ENCODE measurements around the gene TSPAN1. TPM values are rescaled to one million over a fixed set of nuclear protein-coding genes. Genes with fewer than 3 reads are reported as not detected.
A peak's percentile ranks its signal among the peaks of the same experiment; 100 is the strongest.

The TSPAN1 gene
- total and polyA plus RNA-seq, 2 of the 13 experiments (the other 11 are each of a cell fraction or from before 2014, with no cell fraction given) = 1.7 to 2.9 TPM

DNA sequence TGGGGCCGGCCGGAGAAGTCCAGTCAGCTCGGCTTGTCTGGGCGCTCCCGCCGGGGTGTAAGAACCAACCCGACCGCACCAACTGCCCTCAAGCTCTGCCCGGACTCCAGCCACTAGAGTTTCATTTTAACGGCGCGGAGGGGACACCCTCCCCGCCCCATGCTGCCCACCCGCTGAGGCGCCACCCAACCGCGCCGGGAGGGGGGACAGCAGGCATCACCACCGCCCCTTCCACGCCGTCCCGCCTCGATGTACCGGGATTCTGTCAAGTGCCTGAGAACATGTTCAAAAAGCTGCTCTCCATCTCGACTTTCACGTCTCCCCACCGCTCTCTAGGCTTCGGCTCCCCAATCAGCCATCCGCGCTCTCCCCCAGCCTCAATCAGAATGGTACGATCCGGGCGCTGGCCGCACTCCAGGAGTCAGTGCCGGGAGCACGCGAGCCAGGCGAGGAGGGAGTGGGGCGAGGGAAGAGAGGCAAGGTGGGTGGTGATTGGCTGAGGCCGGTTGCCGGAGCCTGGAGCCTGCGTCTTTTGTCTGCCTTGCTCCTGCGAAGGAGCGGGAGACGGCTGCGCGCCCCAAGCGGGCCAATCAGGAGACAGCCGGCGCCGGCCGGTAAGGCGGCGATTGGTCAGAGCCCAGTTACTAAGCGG, 42.2 kb upstream of the TSPAN1 start, which contains the start of gene PIK3R3 (continued):
- TF ChIP-seq ZNF383 (CRISPR knock-in tag; IDR thresholded peaks at IDR 0.05; ENCODE audit: borderline replicate concordance) (no peak), ZNF253 (CRISPR knock-in tag; IDR thresholded peaks at IDR 0.05; ENCODE audit: borderline replicate concordance) (peak; percentile 75), ZNF782 (CRISPR knock-in tag; IDR thresholded peaks at IDR 0.05; ENCODE audit: borderline replicate concordance) (peak; percentile 67), ZFP36 (IDR thresholded peaks at IDR 0.05; ENCODE audit: borderline replicate concordance, low read depth, low read length, partially characterized antibody) (no peak), SKI (IDR thresholded peaks at IDR 0.05; ENCODE audit: partially characterized antibody) (no peak), NR2F2 (IDR thresholded peaks at IDR 0.05; ENCODE audit: borderline replicate concordance, low read depth) (no peak; the same call in 1 of the 2 replicates), NPAS2 (CRISPR knock-in tag; IDR thresholded peaks at IDR 0.05; ENCODE audit: borderline replicate concordance) (no peak), HNF4A (CRISPR knock-in tag; IDR thresholded peaks at IDR 0.05) (no peak), NONO (IDR thresholded peaks at IDR 0.05) (peak; percentile 98; the same call in 1 of the 2 replicates), NONO (CRISPR knock-in tag; conservative IDR thresholded peaks at IDR 0.05) (peak; percentile 96), GATAD1 (CRISPR knock-in tag; IDR thresholded peaks at IDR 0.05) (peak; percentile 79), CREB1 (IDR thresholded peaks at IDR 0.05) (peak; percentile 72; the same call in 1 of the 2 replicates), CREB1 (CRISPR knock-in tag; IDR thresholded peaks at IDR 0.05) (peak; percentile 90), ZNF678 (CRISPR knock-in tag; IDR thresholded peaks at IDR 0.05) (no peak), POLR2AphosphoS2 (IDR thresholded peaks at IDR 0.05; ENCODE audit: low read depth, low read length) (no peak), RAD21 (CRISPR knock-in tag; IDR thresholded peaks at IDR 0.05) (no peak), SCMH1 (CRISPR knock-in tag; IDR thresholded peaks at IDR 0.05; ENCODE audit: borderline replicate concordance) (no peak), SIX4 (CRISPR knock-in tag; IDR thresholded peaks at IDR 0.05) (peak; percentile 53; the same call in 1 of the 2 replicates)
- TF ChIP-seq, protein P1, sequence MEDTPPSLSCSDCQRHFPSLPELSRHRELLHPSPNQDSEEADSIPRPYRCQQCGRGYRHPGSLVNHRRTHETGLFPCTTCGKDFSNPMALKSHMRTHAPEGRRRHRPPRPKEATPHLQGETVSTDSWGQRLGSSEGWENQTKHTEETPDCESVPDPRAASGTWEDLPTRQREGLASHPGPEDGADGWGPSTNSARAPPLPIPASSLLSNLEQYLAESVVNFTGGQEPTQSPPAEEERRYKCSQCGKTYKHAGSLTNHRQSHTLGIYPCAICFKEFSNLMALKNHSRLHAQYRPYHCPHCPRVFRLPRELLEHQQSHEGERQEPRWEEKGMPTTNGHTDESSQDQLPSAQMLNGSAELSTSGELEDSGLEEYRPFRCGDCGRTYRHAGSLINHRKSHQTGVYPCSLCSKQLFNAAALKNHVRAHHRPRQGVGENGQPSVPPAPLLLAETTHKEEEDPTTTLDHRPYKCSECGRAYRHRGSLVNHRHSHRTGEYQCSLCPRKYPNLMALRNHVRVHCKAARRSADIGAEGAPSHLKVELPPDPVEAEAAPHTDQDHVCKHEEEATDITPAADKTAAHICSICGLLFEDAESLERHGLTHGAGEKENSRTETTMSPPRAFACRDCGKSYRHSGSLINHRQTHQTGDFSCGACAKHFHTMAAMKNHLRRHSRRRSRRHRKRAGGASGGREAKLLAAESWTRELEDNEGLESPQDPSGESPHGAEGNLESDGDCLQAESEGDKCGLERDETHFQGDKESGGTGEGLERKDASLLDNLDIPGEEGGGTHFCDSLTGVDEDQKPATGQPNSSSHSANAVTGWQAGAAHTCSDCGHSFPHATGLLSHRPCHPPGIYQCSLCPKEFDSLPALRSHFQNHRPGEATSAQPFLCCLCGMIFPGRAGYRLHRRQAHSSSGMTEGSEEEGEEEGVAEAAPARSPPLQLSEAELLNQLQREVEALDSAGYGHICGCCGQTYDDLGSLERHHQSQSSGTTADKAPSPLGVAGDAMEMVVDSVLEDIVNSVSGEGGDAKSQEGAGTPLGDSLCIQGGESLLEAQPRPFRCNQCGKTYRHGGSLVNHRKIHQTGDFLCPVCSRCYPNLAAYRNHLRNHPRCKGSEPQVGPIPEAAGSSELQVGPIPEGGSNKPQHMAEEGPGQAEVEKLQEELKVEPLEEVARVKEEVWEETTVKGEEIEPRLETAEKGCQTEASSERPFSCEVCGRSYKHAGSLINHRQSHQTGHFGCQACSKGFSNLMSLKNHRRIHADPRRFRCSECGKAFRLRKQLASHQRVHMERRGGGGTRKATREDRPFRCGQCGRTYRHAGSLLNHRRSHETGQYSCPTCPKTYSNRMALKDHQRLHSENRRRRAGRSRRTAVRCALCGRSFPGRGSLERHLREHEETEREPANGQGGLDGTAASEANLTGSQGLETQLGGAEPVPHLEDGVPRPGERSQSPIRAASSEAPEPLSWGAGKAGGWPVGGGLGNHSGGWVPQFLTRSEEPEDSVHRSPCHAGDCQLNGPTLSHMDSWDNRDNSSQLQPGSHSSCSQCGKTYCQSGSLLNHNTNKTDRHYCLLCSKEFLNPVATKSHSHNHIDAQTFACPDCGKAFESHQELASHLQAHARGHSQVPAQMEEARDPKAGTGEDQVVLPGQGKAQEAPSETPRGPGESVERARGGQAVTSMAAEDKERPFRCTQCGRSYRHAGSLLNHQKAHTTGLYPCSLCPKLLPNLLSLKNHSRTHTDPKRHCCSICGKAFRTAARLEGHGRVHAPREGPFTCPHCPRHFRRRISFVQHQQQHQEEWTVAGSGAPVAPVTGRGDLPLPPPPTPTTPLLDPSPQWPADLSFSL (CRISPR knock-in tag; IDR thresholded peaks at IDR 0.05) = no peak
- TF ChIP-seq, protein P2, sequence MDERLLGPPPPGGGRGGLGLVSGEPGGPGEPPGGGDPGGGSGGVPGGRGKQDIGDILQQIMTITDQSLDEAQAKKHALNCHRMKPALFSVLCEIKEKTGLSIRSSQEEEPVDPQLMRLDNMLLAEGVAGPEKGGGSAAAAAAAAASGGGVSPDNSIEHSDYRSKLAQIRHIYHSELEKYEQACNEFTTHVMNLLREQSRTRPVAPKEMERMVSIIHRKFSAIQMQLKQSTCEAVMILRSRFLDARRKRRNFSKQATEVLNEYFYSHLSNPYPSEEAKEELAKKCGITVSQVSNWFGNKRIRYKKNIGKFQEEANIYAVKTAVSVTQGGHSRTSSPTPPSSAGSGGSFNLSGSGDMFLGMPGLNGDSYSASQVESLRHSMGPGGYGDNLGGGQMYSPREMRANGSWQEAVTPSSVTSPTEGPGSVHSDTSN (CRISPR knock-in tag; IDR thresholded peaks at IDR 0.05) = no peak
- TF ChIP-seq, protein P3, sequence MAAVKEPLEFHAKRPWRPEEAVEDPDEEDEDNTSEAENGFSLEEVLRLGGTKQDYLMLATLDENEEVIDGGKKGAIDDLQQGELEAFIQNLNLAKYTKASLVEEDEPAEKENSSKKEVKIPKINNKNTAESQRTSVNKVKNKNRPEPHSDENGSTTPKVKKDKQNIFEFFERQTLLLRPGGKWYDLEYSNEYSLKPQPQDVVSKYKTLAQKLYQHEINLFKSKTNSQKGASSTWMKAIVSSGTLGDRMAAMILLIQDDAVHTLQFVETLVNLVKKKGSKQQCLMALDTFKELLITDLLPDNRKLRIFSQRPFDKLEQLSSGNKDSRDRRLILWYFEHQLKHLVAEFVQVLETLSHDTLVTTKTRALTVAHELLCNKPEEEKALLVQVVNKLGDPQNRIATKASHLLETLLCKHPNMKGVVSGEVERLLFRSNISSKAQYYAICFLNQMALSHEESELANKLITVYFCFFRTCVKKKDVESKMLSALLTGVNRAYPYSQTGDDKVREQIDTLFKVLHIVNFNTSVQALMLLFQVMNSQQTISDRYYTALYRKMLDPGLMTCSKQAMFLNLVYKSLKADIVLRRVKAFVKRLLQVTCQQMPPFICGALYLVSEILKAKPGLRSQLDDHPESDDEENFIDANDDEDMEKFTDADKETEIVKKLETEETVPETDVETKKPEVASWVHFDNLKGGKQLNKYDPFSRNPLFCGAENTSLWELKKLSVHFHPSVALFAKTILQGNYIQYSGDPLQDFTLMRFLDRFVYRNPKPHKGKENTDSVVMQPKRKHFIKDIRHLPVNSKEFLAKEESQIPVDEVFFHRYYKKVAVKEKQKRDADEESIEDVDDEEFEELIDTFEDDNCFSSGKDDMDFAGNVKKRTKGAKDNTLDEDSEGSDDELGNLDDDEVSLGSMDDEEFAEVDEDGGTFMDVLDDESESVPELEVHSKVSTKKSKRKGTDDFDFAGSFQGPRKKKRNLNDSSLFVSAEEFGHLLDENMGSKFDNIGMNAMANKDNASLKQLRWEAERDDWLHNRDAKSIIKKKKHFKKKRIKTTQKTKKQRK (IDR thresholded peaks at IDR 0.05; ENCODE audit: low read length) = no peak

Data from HepG2 (cell line).